ENCODE results near the gene COLEC12.
"Not testable (repeated sequence)": the region's sequence is repeated elsewhere in the genome, so short reads cannot be mapped to it uniquely, and the experiment has no call there.

The COLEC12 gene

GRCh38 chr18:321865-322467, 178.5 kb downstream of the COLEC12 start:
- Histone ChIP-seq H3K27me3 (ENCODE audit: control insufficient read depth, insufficient read depth, low read length) (no peaks in the 10 kb centered on the region), H3K27ac (ENCODE audit: low read depth, low read length) (peak overlapping the region; percentile 7), H3K4me3 (ENCODE audit: low read length) (no peak overlapping the region), H3K36me3 (ENCODE audit: control insufficient read depth, insufficient read depth, low read length) (no peaks in the 10 kb centered on the region), H3K4me1 (ENCODE audit: control insufficient read depth, insufficient read depth, low read length) (no peaks in the 10 kb centered on the region), H3K9ac (ENCODE audit: low read length) (no peak overlapping the region)

- Histone ChIP-seq H3K27me3 (ENCODE audit: control insufficient read depth, insufficient read depth, low read length) (no peaks in the 10 kb centered on the region), H3K4me1 (ENCODE audit: control insufficient read depth, insufficient read depth, low read length) (no peaks in the 10 kb centered on the region), H3K9ac (ENCODE audit: low read length) (no peak overlapping the region), H3K4me3 (ENCODE audit: low read length) (no peak overlapping the region), H3K36me3 (ENCODE audit: control insufficient read depth, insufficient read depth, low read length) (no peaks in the 10 kb centered on the region), H3K27ac (ENCODE audit: low read depth, low read length) (no peak overlapping the region)
Observed at GRCh38 chr18:320155-320554, 180.3 kb downstream of the COLEC12 start.

GRCh38 chr18:319720-320119, 180.8 kb downstream of the COLEC12 start:
- H3K27ac ChIP-seq (ENCODE audit: low read depth, low read length) = no peak overlapping the region
- H3K9ac ChIP-seq (ENCODE audit: low read length) = no peak overlapping the region

GRCh38 chr18:318791-319291, 181.7 kb downstream of the COLEC12 start:
- no peak overlapping the region for H3K9ac ChIP-seq (ENCODE audit: low read length)
- H3K4me1 ChIP-seq (ENCODE audit: control insufficient read depth, insufficient read depth, low read length) = no peaks in the 10 kb centered on the region
- no peaks in the 10 kb centered on the region for H3K27me3 ChIP-seq (ENCODE audit: control insufficient read depth, insufficient read depth, low read length)
- no peak overlapping the region for H3K4me3 ChIP-seq (ENCODE audit: low read length)
- no peaks in the 10 kb centered on the region for H3K36me3 ChIP-seq (ENCODE audit: control insufficient read depth, insufficient read depth, low read length)
- H3K27ac ChIP-seq (ENCODE audit: low read depth, low read length) = no peak overlapping the region

More at GRCh38 chr18:319720-320119, 180.8 kb downstream of the COLEC12 start:
- Histone ChIP-seq H3K4me3 (ENCODE audit: low read length) (no peak overlapping the region), H3K36me3 (ENCODE audit: control insufficient read depth, insufficient read depth, low read length) (no peaks in the 10 kb centered on the region), H3K4me1 (ENCODE audit: control insufficient read depth, insufficient read depth, low read length) (no peaks in the 10 kb centered on the region), H3K27me3 (ENCODE audit: control insufficient read depth, insufficient read depth, low read length) (no peaks in the 10 kb centered on the region)

- H3K36me3 ChIP-seq (ENCODE audit: control insufficient read depth, insufficient read depth, low read length) = no peaks in the 10 kb centered on the region
- no peak overlapping the region for H3K4me3 ChIP-seq (ENCODE audit: low read length)
Observed at GRCh38 chr18:317618-318017, 182.9 kb downstream of the COLEC12 start.

GRCh38 chr18:316393-316792, 184.1 kb downstream of the COLEC12 start:
- H3K36me3 ChIP-seq (ENCODE audit: control insufficient read depth, insufficient read depth, low read length) = no peaks in the 10 kb centered on the region
- no peaks in the 10 kb centered on the region for H3K4me1 ChIP-seq (ENCODE audit: control insufficient read depth, insufficient read depth, low read length)
- H3K4me3 ChIP-seq (ENCODE audit: low read length) = no peak overlapping the region
- H3K27ac ChIP-seq (ENCODE audit: low read depth, low read length) = no peak overlapping the region
- no peak overlapping the region for H3K9ac ChIP-seq (ENCODE audit: low read length)
- H3K27me3 ChIP-seq (ENCODE audit: control insufficient read depth, insufficient read depth, low read length) = no peaks in the 10 kb centered on the region

More at GRCh38 chr18:317618-318017, 182.9 kb downstream of the COLEC12 start:
- no peaks in the 10 kb centered on the region for H3K4me1 ChIP-seq (ENCODE audit: control insufficient read depth, insufficient read depth, low read length)
- H3K9ac ChIP-seq (ENCODE audit: low read length) = no peak overlapping the region
- H3K27ac ChIP-seq (ENCODE audit: low read depth, low read length) = no peak overlapping the region
- H3K27me3 ChIP-seq (ENCODE audit: control insufficient read depth, insufficient read depth, low read length) = no peaks in the 10 kb centered on the region

GRCh38 chr18:313931-314330, 186.6 kb downstream of the COLEC12 start:
- Histone ChIP-seq H3K4me1 (ENCODE audit: control insufficient read depth, insufficient read depth, low read length) (no peaks in the 10 kb centered on the region), H3K36me3 (ENCODE audit: control insufficient read depth, insufficient read depth, low read length) (no peaks in the 10 kb centered on the region), H3K27me3 (ENCODE audit: control insufficient read depth, insufficient read depth, low read length) (no peaks in the 10 kb centered on the region), H3K27ac (ENCODE audit: low read depth, low read length) (no peak overlapping the region), H3K9ac (ENCODE audit: low read length) (no peak overlapping the region), H3K4me3 (ENCODE audit: low read length) (no peak overlapping the region)

GRCh38 chr18:312415-312814, 188.1 kb downstream of the COLEC12 start:
- Histone ChIP-seq H3K4me1 (ENCODE audit: control insufficient read depth, insufficient read depth, low read length) (no peaks in the 10 kb centered on the region), H3K9ac (ENCODE audit: low read length) (no peak overlapping the region), H3K27ac (ENCODE audit: low read depth, low read length) (no peak overlapping the region), H3K36me3 (ENCODE audit: control insufficient read depth, insufficient read depth, low read length) (no peaks in the 10 kb centered on the region), H3K27me3 (ENCODE audit: control insufficient read depth, insufficient read depth, low read length) (no peaks in the 10 kb centered on the region), H3K4me3 (ENCODE audit: low read length) (no peak overlapping the region)

- no peaks in the 10 kb centered on the region for H3K27me3 ChIP-seq (ENCODE audit: control insufficient read depth, insufficient read depth, low read length)
- H3K4me3 ChIP-seq (ENCODE audit: low read length) = no peak overlapping the region
- H3K4me1 ChIP-seq (ENCODE audit: control insufficient read depth, insufficient read depth, low read length) = no peaks in the 10 kb centered on the region
- H3K36me3 ChIP-seq (ENCODE audit: control insufficient read depth, insufficient read depth, low read length) = no peaks in the 10 kb centered on the region
- H3K27ac ChIP-seq (ENCODE audit: low read depth, low read length) = no peak overlapping the region
- no peak overlapping the region for H3K9ac ChIP-seq (ENCODE audit: low read length)
Observed at GRCh38 chr18:310042-310441, 190.5 kb downstream of the COLEC12 start.

- H3K4me3 ChIP-seq (ENCODE audit: low read length); H3K36me3 ChIP-seq (ENCODE audit: control insufficient read depth, insufficient read depth, low read length); H3K27me3 ChIP-seq (ENCODE audit: control insufficient read depth, insufficient read depth, low read length); H3K27ac ChIP-seq (ENCODE audit: low read depth, low read length); H3K9ac ChIP-seq (ENCODE audit: low read length); H3K4me1 ChIP-seq (ENCODE audit: control insufficient read depth, insufficient read depth, low read length): not testable (repeated sequence)
Observed at GRCh38 chr18:308086-308485, 192.4 kb downstream of the COLEC12 start.

GRCh38 chr18:306608-307255, 193.8 kb downstream of the COLEC12 start:
- no peak overlapping the region for H3K9ac ChIP-seq (ENCODE audit: low read length)
- H3K4me1 ChIP-seq (ENCODE audit: control insufficient read depth, insufficient read depth, low read length) = no peaks in the 10 kb centered on the region
- H3K27me3 ChIP-seq (ENCODE audit: control insufficient read depth, insufficient read depth, low read length) = no peaks in the 10 kb centered on the region
- no peak overlapping the region for H3K4me3 ChIP-seq (ENCODE audit: low read length)
- no peaks in the 10 kb centered on the region for H3K36me3 ChIP-seq (ENCODE audit: control insufficient read depth, insufficient read depth, low read length)
- H3K27ac ChIP-seq (ENCODE audit: low read depth, low read length) = no peak overlapping the region

- Histone ChIP-seq H3K4me1 (ENCODE audit: control insufficient read depth, insufficient read depth, low read length) (no peaks in the 10 kb centered on the region), H3K27me3 (ENCODE audit: control insufficient read depth, insufficient read depth, low read length) (no peaks in the 10 kb centered on the region), H3K27ac (ENCODE audit: low read depth, low read length) (no peak overlapping the region), H3K36me3 (ENCODE audit: control insufficient read depth, insufficient read depth, low read length) (no peaks in the 10 kb centered on the region), H3K9ac (ENCODE audit: low read length) (no peak overlapping the region), H3K4me3 (ENCODE audit: low read length) (no peak overlapping the region)
Observed at GRCh38 chr18:305003-305501, 195.4 kb downstream of the COLEC12 start.

- Histone ChIP-seq H3K27ac (ENCODE audit: low read depth, low read length) (no peak overlapping the region), H3K4me3 (ENCODE audit: low read length) (no peak overlapping the region), H3K9ac (ENCODE audit: low read length) (no peak overlapping the region), H3K36me3 (ENCODE audit: control insufficient read depth, insufficient read depth, low read length) (no peaks in the 10 kb centered on the region), H3K27me3 (ENCODE audit: control insufficient read depth, insufficient read depth, low read length) (no peaks in the 10 kb centered on the region), H3K4me1 (ENCODE audit: control insufficient read depth, insufficient read depth, low read length) (no peaks in the 10 kb centered on the region)
Observed at GRCh38 chr18:303607-304006, 196.9 kb downstream of the COLEC12 start.

All from rectal smooth muscle tissue (tissue), 1 donor.